Testis (tissue), 3 donors: ENCODE data around the gene FSD1. TPM values are rescaled to one million over a fixed set of nuclear protein-coding genes. Genes with fewer than 3 reads are reported as not detected.

Experiments used
- DNase-seq: peaks from one replicate; pipeline ENCODE4 v3.0.0-alpha.2; 2019
- H3K27ac ChIP-seq, 2 donors: fragments of 200-600 bp; sonication (generic); one replicate each; pipeline ENCODE4 v1.5.1; 2019
- H3K27me3 ChIP-seq: fragments of 200-600 bp; sonication (generic); one replicate; pipeline ENCODE4 v1.5.1; 2019
- H3K36me3 ChIP-seq: fragments of 200-600 bp; sonication (generic); one replicate; pipeline ENCODE4 v1.5.1; 2017; ENCODE audit warnings: low read depth; ENCODE audit errors: missing control alignments
- H3K4me1 ChIP-seq: fragments of 200-600 bp; sonication (generic); one replicate; pipeline ENCODE4 v1.5.1; 2019
- H3K4me3 ChIP-seq, 2 donors: fragments of 200-600 bp; sonication (generic); one replicate each; pipeline ENCODE4 v1.5.1; 2017 to 2019
- H3K9me3 ChIP-seq: fragments of 200-600 bp; sonication (generic); one replicate; pipeline ENCODE4 v1.5.1; 2017
- CTCF ChIP-seq, 3 experiments: fragments of 450-650 bp in 2 of 3; fragments of 200-600 bp in 1 of 3; sonication (generic) in 1 of 3; IDR thresholded peaks; one replicate each; pipeline ENCODE4 v1.5.1; 2016 to 2019; ENCODE audit warnings: antibody characterized with exemption in 3 of 3, mild to moderate bottlenecking in 2 of 3, moderate library complexity in 1 of 3
- POLR2A ChIP-seq: fragments of 450-650 bp; IDR thresholded peaks from one replicate; pipeline ENCODE4 v1.6.1; 2017; ENCODE audit warnings: antibody characterized with exemption, mild to moderate bottlenecking, moderate library complexity
- WGBS, 2 donors: methylation state at CpG; one replicate each; pipeline ENCODE4 v1.1.5; 2018; 5-methylcytosine and 5-hydroxymethylcytosine counted together
- intact Hi-C: fragments of 100-400 bp; cut with DNase I; formaldehyde crosslinking; loops from one replicate; pipeline ENCODE4 v1.15.1; 2023; ENCODE audit warnings: low total_unique reads
- polyA plus RNA-seq: library from polyadenylated mRNA; stranded (reverse); fragments of 350-450 nt; fragmentation: Illumina TruSeq; extraction: RNeasy Lipid Tissue Mini Kit (QIAGEN cat#74804); gene quantifications from one replicate; pipeline ENCODE4 v1.2.3, GENCODE V29; 2014; ENCODE audit warnings: low read depth, low replicate concordance; ENCODE audit not compliant: insufficient read depth
- total RNA-seq, 2 donors: library from RNA; depleted of rRNA; stranded (reverse); fragments of >200 nt; gene quantifications; one replicate each; pipeline ENCODE4 v1.2.3, GENCODE V29; 2016

FSD1 gene
- total and polyA plus RNA-seq, 3 donors from 2014 or later = 18.2 to 24.9 (median 24.1) TPM

GRCh38 chr19:4278419-4279266 lies 25.8 kb upstream of the FSD1 start, which contains the start of gene SHD:
TSS of gene SHD (plus strand) at chr19:4279266. CDS start at chr19:4280064, 798 bp downstream.
- Histone ChIP-seq H3K9me3 (no peaks in the 10 kb centered on the region), H3K27ac (no peak within 1 kb of the TSS), H3K36me3 (no peaks in the 10 kb centered on the region), H3K4me1 (peaks cover 10% of the 10 kb centered on the region), H3K4me3 (peak within 1 kb of the TSS; percentile 9 to 26), H3K27me3 (no peaks in the 10 kb centered on the region)
- 3 to 12% methylated on average over 19 to 41 of the region's 44 CpGs for whole genome bisulfite sequencing, 2 donors
- TF ChIP-seq CTCF (IDR thresholded peaks at IDR 0.05) = no peak
- no peak for TF ChIP-seq POLR2A
- DNase-seq = no peak
- intact Hi-C loops = loop anchor here (10.0 kb wide), 1 partner anchor 76 kb away; no protein-coding TSS in a partner anchor

DNA sequence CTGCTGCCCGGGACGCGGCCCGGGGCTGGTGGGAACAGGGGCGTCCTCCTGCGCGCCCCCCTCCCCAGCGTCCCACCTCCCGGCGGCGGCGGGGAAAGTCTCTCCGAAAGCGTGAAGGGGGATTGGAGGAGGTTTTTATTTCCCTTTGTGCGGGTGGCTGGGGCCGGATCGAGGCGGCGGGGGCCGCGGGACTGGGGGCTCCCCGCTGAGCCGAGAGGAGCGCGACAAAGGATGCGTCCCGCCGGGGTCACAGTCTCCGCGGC lies 25.2 kb upstream of the FSD1 start:
- Histone ChIP-seq H3K27me3 (no peaks in the 10 kb centered on the region), H3K27ac (no peak overlapping the region), H3K36me3 (no peaks in the 10 kb centered on the region), H3K4me1 (peaks cover 10% of the 10 kb centered on the region), H3K9me3 (no peaks in the 10 kb centered on the region), H3K4me3 (peak overlapping the region; percentile 9 to 26)
- intact Hi-C loops = loop anchor here (10.0 kb wide), 1 partner anchor 76 kb away; no protein-coding TSS in a partner anchor
- 0% methylated on average over 24 of the region's 30 CpGs; no CpG with 5 or more reads in 1 of the 2 donors for WGBS, 2 donors
- no peak for TF ChIP-seq CTCF (IDR thresholded peaks at IDR 0.05)
- no peak for TF ChIP-seq POLR2A
- no peak for DNase-seq

DNA sequence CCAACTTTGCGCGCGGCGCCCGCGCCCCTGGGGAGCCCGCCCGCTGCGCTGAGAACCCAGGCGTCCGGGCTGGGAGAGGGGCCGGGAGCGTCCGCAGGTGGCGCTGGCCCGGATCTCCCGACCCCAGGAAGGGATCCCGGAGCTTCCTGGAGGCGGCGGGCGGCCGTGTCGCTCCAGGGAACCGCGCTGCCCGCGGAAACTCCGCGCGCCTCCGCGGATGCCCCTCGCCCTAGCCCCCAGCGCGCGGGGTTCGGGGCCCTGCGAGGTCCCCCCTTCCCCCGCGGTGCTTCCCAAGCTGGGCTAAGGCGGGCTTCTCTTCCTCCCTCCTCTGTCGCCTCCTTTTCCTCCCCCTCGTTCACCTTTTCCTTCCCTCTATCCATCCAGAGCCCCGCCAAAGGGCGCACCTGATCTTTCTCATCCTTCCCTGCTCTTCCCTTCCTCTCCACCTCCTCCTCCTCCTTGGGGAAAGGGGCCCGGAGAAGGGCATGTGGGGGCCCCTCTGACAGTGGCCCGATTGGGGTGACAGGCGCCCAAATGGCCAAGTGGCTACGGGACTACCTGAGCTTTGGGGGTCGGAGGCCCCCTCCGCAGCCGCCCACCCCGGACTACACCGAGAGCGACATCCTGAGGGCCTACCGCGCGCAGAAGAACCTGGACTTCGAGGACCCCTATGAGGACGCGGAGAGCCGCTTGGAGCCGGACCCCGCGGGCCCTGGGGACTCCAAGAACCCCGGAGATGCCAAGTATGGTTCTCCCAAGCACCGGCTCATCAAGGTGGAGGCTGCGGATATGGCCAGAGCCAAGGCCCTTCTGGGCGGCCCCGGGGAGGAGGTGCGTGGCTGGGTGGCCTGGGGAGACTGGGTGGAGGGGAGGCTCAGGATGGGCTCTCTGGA lies 24.6 kb upstream of the FSD1 start:
- Histone ChIP-seq H3K9me3 (no peaks in the 10 kb centered on the region), H3K4me1 (peaks cover 10% of the 10 kb centered on the region), H3K27ac (no peak overlapping the region), H3K4me3 (peak overlapping the region; percentile 9 to 26), H3K27me3 (no peaks in the 10 kb centered on the region), H3K36me3 (no peaks in the 10 kb centered on the region)
- TF ChIP-seq POLR2A = no peak
- TF ChIP-seq CTCF (IDR thresholded peaks at IDR 0.05) = no peak
- 2 to 4% methylated on average over 44 to 47 of the region's 71 CpGs for WGBS, 2 donors
- intact Hi-C loops = loop anchor here (10.0 kb wide), 1 partner anchor 75 kb away; no protein-coding TSS in a partner anchor
- no peak for DNase-seq

DNA sequence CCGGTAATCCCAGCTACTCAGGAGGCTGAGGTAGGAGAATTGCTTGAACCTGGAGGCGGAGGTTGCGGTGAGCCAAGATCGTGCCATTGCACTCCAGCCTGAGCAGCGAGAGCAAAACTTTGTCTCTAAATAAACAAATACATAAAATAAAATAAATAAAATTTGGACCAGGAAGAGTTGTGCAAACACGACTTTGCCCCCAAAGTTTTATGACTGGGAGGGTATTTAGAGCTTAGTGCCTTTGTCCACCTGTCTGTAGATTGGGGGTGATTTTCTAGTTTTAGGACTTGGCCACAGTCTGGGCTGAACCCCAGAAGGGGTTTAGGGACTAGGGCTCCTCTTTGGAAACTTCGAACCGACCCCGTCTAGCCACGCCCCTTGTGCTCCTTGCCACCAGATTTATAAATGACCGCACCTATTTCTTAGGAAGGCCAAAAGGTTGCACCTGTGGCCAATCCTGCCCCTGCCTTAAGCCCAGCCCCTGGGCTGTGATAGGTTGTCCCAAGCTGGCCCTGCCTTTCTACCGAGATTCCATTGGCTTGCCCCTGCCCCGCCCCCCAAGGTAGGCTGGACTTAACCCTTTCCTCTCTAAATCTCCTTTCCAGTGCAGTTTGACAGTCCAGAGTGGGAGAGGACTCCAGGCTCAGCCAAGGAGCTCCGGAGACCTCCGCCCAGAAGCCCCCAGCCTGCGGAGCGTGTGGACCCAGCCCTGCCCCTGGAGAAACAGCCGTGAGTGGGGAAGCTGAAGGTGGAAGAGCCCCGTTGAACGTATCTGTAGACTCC lies 20.0 kb upstream of the FSD1 start:
- 28 to 29% methylated on average over 19 to 20 of the region's 20 CpGs for WGBS, 2 donors
- TF ChIP-seq POLR2A = no peak
- TF ChIP-seq CTCF (IDR thresholded peaks at IDR 0.05) = no peak
- no peaks in the 10 kb centered on the region for H3K27me3 ChIP-seq
- H3K36me3 ChIP-seq = no peaks in the 10 kb centered on the region
- H3K27ac ChIP-seq = no peak overlapping the region
- no peaks in the 10 kb centered on the region for H3K9me3 ChIP-seq
- H3K4me1 ChIP-seq = peaks cover 4% of the 10 kb centered on the region
- H3K4me3 ChIP-seq = peak overlapping the region in 1 of 2 donors; percentile 12
- intact Hi-C loops = no loop called here
- peak; percentile 78 for DNase-seq
